Measurements from ENCODE around the gene TRRAP.

The TRRAP gene

GRCh38 chr7:98946389-98946788, 68.1 kb downstream of the TRRAP start:
- TF ChIP-seq, protein P1, sequence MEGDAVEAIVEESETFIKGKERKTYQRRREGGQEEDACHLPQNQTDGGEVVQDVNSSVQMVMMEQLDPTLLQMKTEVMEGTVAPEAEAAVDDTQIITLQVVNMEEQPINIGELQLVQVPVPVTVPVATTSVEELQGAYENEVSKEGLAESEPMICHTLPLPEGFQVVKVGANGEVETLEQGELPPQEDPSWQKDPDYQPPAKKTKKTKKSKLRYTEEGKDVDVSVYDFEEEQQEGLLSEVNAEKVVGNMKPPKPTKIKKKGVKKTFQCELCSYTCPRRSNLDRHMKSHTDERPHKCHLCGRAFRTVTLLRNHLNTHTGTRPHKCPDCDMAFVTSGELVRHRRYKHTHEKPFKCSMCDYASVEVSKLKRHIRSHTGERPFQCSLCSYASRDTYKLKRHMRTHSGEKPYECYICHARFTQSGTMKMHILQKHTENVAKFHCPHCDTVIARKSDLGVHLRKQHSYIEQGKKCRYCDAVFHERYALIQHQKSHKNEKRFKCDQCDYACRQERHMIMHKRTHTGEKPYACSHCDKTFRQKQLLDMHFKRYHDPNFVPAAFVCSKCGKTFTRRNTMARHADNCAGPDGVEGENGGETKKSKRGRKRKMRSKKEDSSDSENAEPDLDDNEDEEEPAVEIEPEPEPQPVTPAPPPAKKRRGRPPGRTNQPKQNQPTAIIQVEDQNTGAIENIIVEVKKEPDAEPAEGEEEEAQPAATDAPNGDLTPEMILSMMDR (IDR thresholded peaks at IDR 0.05; ENCODE audit: extremely low read depth, missing control alignments), result no peak
- DNase-seq (ENCODE audit: low spot score), result no peak

DNA sequence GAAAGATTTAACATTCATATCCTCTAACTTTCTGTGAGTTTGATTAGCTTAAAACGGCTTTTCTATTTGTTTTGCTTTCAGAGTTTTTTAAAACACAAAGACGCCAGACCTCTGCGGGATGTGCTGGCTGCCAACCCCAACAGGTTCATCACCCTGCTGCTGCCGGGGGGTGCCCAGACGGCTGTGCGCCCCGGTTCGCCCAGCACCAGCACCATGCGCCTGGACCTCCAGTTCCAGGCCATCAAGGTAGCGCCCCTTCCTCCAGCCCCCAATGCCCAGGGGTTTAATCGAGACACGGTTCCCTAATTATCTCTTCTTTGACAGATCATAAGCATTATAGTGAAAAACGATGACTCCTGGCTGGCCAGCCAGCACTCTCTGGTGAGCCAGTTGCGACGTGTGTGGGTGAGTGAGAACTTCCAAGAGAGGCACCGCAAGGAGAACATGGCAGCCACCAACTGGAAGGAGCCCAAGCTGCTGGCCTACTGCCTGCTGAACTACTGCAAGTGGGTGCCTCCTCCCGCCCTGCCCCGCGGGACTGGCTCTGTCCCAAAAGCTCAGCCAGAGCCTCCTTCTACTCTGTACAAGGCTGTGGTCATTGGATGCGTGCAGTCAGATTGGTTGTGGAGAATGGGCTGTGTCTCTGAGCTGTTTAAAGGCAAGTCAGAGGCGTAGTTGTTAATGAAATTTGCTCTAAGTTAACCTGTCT, 71.2 kb downstream of the TRRAP start:
- TF ChIP-seq, protein P1 (IDR thresholded peaks at IDR 0.05; ENCODE audit: extremely low read depth, missing control alignments), result no peak
- DNase-seq (ENCODE audit: low spot score), result no peak

DNA sequence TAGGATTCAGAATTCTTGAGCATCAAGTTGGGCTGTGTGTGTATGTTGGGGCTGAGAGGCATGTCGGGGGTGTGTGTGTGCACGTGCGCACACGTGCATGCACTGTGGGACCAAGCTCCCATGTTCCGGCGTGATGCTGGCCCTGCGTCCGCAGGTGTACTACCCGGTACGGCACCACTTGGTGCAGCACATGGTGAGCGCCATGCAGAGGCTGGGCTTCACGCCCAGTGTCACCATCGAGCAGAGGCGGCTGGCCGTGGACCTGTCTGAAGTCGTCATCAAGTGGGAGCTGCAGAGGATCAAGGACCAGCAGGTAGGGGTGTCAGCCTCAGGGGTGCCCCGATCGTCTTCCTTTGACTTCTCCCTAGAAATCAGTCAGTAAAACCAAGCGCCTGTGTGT, 77.7 kb downstream of the TRRAP start:
- no peak for DNase-seq (ENCODE audit: low spot score)
- TF ChIP-seq, protein P1 (IDR thresholded peaks at IDR 0.05; ENCODE audit: extremely low read depth, missing control alignments), result no peak

DNA sequence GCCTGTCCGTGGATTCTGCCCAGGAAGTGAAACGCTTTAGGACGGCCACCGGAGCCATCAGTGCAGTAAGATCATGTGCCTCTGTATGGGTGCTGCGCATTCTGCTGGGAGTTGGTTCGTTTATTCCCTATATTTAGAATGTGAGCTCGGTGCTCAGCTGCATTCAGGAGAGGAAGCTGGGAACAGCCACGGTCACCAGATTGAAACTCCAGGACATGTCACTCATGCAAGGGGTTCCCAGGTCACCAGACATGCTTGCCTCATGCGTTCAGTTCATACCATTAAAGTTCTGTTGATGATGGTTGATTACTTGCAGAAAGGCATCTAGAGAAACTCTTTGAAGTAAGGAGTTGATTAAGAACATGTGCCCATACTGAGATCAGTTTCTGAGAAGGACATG, 78.1 kb downstream of the TRRAP start:
- DNase-seq (ENCODE audit: low spot score), result no peak
- TF ChIP-seq, protein P1 (IDR thresholded peaks at IDR 0.05; ENCODE audit: extremely low read depth, missing control alignments), result no peak

- TF ChIP-seq, protein P1 (IDR thresholded peaks at IDR 0.05; ENCODE audit: extremely low read depth, missing control alignments), result no peak
- DNase-seq (ENCODE audit: low spot score), result no peak
These were observed 78.6 kb downstream of the TRRAP start for GRCh38 chr7:98956937-98957336.

DNA sequence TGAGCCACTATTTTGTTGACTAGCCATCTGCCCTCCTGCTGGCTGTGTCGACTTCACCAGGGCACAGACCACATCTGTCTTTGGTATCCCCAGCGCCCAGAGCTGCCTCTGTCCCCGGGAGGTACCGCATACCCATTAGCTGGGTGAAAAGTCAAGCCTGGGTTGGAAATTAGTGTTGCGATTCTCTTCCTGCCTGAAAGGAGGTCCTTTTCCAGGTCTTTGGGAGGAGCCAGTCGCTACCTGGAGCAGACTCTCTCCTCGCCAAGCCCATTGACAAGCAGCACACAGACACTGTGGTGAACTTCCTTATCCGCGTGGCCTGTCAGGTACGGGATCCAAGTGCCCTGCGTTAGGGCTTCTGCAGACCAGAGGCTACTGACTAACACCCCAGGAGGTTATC, 79.4 kb downstream of the TRRAP start:
- TF ChIP-seq, protein P1 (IDR thresholded peaks at IDR 0.05; ENCODE audit: extremely low read depth, missing control alignments), result no peak

GRCh38 chr7:98958968-98959367, 80.6 kb downstream of the TRRAP start:
- TF ChIP-seq, protein P1 (IDR thresholded peaks at IDR 0.05; ENCODE audit: extremely low read depth, missing control alignments), result no peak

More for the DNA sequence above, 79.4 kb downstream of the TRRAP start:
- DNase-seq (ENCODE audit: low spot score), result no peak

More at GRCh38 chr7:98958968-98959367, 80.6 kb downstream of the TRRAP start:
- DNase-seq (ENCODE audit: low spot score), result no peak
